CD4-positive, alpha-beta T cell (primary cell): Measurements from ENCODE around the gene CAMK2B. TPM values are rescaled to one million over a fixed set of nuclear protein-coding genes. Genes with fewer than 3 reads are reported as not detected.

Experiments used
- ATAC-seq: fragments of 200-7000 bp; cut with Tn5 transposase; one replicate; pipeline ENCODE4 v1.10.0; 2022; ENCODE audit warnings: mild to moderate bottlenecking; ENCODE audit not compliant: poor library complexity
- CTCF ChIA-PET: fragments of 350-600 bp; sonication (Branson Sonifier 250); formaldehyde crosslinking; loops from one replicate; lab custom pipeline; 2021; ENCODE audit warnings: antibody characterized with exemption, inconsistent platforms; lab: Charles Lee
- POLR2A ChIA-PET: fragments of 350-600 bp; sonication (Branson Sonifier 250); formaldehyde crosslinking; loops from one replicate; lab custom pipeline; 2021; ENCODE audit warnings: antibody characterized with exemption, inconsistent platforms; lab: Charles Lee
- DNase-seq, 14 experiments: peaks; one replicate each; pipeline ENCODE4 v3.0.0-alpha.2; 2013 to 2020; ENCODE audit warnings: mixed read lengths in 2 of 14
- H3K27ac ChIP-seq, 2 donors: one replicate each; pipeline versions ENCODE4 v1.5.1 to v1.7.0; 2013; ENCODE audit warnings: low read length in 2 of 2, low read depth in 1 of 2, mild to moderate bottlenecking in 1 of 2
- H3K27me3 ChIP-seq, 2 experiments: 1 replicate in 1 of 2; 2 replicates in 1 of 2; pipeline versions ENCODE4 v1.6.1 to v1.7.0; 2013; ENCODE audit warnings: low read length in 2 of 2, control low read depth in 1 of 2, mild to moderate bottlenecking in 1 of 2, moderate library complexity in 1 of 2; ENCODE audit not compliant: insufficient read depth in 2 of 2, control insufficient read depth in 1 of 2
- H3K36me3 ChIP-seq: one replicate; pipeline ENCODE4 v1.6.1; 2013; ENCODE audit warnings: low read length, control low read depth; ENCODE audit not compliant: insufficient read depth
- H3K4me1 ChIP-seq: one replicate; pipeline ENCODE4 v1.6.1; 2013; ENCODE audit warnings: low read length, control low read depth; ENCODE audit not compliant: insufficient read depth
- H3K4me3 ChIP-seq: one replicate; pipeline ENCODE4 v1.5.1; 2013; ENCODE audit warnings: mild to moderate bottlenecking, low read length, moderate library complexity
- H3K9me3 ChIP-seq, 2 experiments: 1 replicate in 1 of 2; 2 replicates in 1 of 2; pipeline versions ENCODE4 v1.6.1 to v1.7.0; 2013; ENCODE audit warnings: low read length in 2 of 2, mild to moderate bottlenecking in 2 of 2, control low read depth in 1 of 2, moderate library complexity in 1 of 2; ENCODE audit not compliant: control insufficient read depth in 1 of 2, insufficient read depth in 1 of 2
- H3K27ac Mint-ChIP-seq: one replicate; pipeline ENCODE4 v1.8.0; 2020; ENCODE audit warnings: mixed read lengths
- H3K27me3 Mint-ChIP-seq: one replicate; pipeline ENCODE4 v1.8.0; 2021; ENCODE audit warnings: mixed read lengths
- H3K36me3 Mint-ChIP-seq: one replicate; pipeline ENCODE4 v1.8.0; 2021; ENCODE audit warnings: low read depth, mixed read lengths
- H3K4me1 Mint-ChIP-seq: one replicate; pipeline ENCODE4 v1.8.0; 2021; ENCODE audit warnings: low read depth, mixed read lengths
- H3K4me3 Mint-ChIP-seq: one replicate; pipeline ENCODE4 v1.8.0; 2020; ENCODE audit warnings: mild to moderate bottlenecking, mixed read lengths
- H3K9me3 Mint-ChIP-seq: one replicate; pipeline ENCODE4 v1.8.0; 2020; ENCODE audit warnings: mixed read lengths
- CTCF ChIP-seq: fragments of 200-600 bp; IDR thresholded peaks from one replicate; pipeline ENCODE4 v1.8.0; 2022; ENCODE audit warnings: antibody characterized with exemption, mild to moderate bottlenecking
- intact Hi-C, 2 experiments: fragments of 100-400 bp; cut with DNase I in 1 of 2; cut with micrococcal nuclease in 1 of 2; formaldehyde crosslinking; loops; one replicate each; pipeline versions ENCODE4 v1.15.1 to v1.9.0; 2023 to 2025; cut with DNase I, micrococcal nuclease
- total RNA-seq, 174 experiments: library from RNA in 2 of 174; stranded (reverse) in 2 of 174; gene quantifications; one replicate each; pipeline ENCODE4 v1.2.3 and lab custom pipeline; 2021 to 2026

CAMK2B gene
- total RNA-seq, 2 experiments from 2014 or later, result not detected

- Histone ChIP-seq H3K27ac (no peak overlapping the region), H3K36me3 (no peaks in the 10 kb centered on the region), H3K4me3 (no peak overlapping the region), H3K9me3 (peaks cover 0 to 4% of the 10 kb centered on the region in 2 experiments), H3K27me3 (no peaks in the 10 kb centered on the region), H3K4me1 (no peaks in the 10 kb centered on the region)
- no peak for ATAC-seq
- Mint-ChIP-seq H3K9me3 (peaks cover 2% of the 10 kb centered on the region), H3K4me3 (no peak overlapping the region), H3K4me1 (no peaks in the 10 kb centered on the region), H3K36me3 (no peaks in the 10 kb centered on the region), H3K27ac (no peak overlapping the region), H3K27me3 (no peaks in the 10 kb centered on the region)
- no peak for TF ChIP-seq CTCF
- DNase-seq, result no peak
- CTCF ChIA-PET, result no interaction called here
- intact Hi-C loops, result no loop called here
- POLR2A ChIA-PET, result no interaction called here
Measured at GRCh38 chr7:44183386-44183785, 142.0 kb downstream of the CAMK2B start.

- CTCF ChIA-PET, result no interaction called here
- Histone ChIP-seq H3K4me1 (no peaks in the 10 kb centered on the region), H3K36me3 (no peaks in the 10 kb centered on the region), H3K4me3 (no peak overlapping the region), H3K27me3 (peaks cover 0 to 5% of the 10 kb centered on the region in 2 experiments), H3K9me3 (peaks cover 0 to 4% of the 10 kb centered on the region in 2 experiments), H3K27ac (no peak overlapping the region)
- ATAC-seq, result no peak
- no peak overlapping the region for H3K4me3 Mint-ChIP-seq
- no peak overlapping the region for H3K27ac Mint-ChIP-seq
- POLR2A ChIA-PET, result interaction anchor here (0.6 kb wide), 1 partner anchor 875 kb away, joined by 3 read pairs; no protein-coding TSS in a partner anchor
- H3K36me3 Mint-ChIP-seq, result no peaks in the 10 kb centered on the region
- no peaks in the 10 kb centered on the region for H3K4me1 Mint-ChIP-seq
- H3K27me3 Mint-ChIP-seq, result peaks cover 5% of the 10 kb centered on the region
- intact Hi-C loops, result no loop called here
- no peak for TF ChIP-seq CTCF
- no peak for DNase-seq
- H3K9me3 Mint-ChIP-seq, result peaks cover 2% of the 10 kb centered on the region
Measured at GRCh38 chr7:44182827-44183226, 142.6 kb downstream of the CAMK2B start.

- H3K4me3 ChIP-seq, result no peak overlapping the region
- intact Hi-C loops, result no loop called here
- no peak overlapping the region for H3K27ac ChIP-seq
- DNase-seq (no peak), ATAC-seq (no peak)
- no peaks in the 10 kb centered on the region for H3K4me1 ChIP-seq
- Mint-ChIP-seq H3K4me1 (no peaks in the 10 kb centered on the region), H3K9me3 (peaks cover 2% of the 10 kb centered on the region), H3K4me3 (no peak overlapping the region), H3K36me3 (no peaks in the 10 kb centered on the region), H3K27ac (no peak overlapping the region), H3K27me3 (peaks cover 18% of the 10 kb centered on the region)
- CTCF ChIA-PET, result no interaction called here
- POLR2A ChIA-PET, result no interaction called here
- H3K9me3 ChIP-seq, result peaks cover 0 to 4% of the 10 kb centered on the region in 2 experiments
- H3K36me3 ChIP-seq, result no peaks in the 10 kb centered on the region
- TF ChIP-seq CTCF, result no peak
- H3K27me3 ChIP-seq, result peaks cover 5 to 6% of the 10 kb centered on the region in 2 experiments
Measured at GRCh38 chr7:44180631-44181030, 144.8 kb downstream of the CAMK2B start.
